ENCODE results near the gene DCP2. TPM values are rescaled to one million over a fixed set of nuclear protein-coding genes. Genes with fewer than 3 reads are reported as not detected.

The DCP2 gene
- total and polyA plus RNA-seq, 5 donors: 3.6 to 26.7 (median 25.7) TPM

DNA sequence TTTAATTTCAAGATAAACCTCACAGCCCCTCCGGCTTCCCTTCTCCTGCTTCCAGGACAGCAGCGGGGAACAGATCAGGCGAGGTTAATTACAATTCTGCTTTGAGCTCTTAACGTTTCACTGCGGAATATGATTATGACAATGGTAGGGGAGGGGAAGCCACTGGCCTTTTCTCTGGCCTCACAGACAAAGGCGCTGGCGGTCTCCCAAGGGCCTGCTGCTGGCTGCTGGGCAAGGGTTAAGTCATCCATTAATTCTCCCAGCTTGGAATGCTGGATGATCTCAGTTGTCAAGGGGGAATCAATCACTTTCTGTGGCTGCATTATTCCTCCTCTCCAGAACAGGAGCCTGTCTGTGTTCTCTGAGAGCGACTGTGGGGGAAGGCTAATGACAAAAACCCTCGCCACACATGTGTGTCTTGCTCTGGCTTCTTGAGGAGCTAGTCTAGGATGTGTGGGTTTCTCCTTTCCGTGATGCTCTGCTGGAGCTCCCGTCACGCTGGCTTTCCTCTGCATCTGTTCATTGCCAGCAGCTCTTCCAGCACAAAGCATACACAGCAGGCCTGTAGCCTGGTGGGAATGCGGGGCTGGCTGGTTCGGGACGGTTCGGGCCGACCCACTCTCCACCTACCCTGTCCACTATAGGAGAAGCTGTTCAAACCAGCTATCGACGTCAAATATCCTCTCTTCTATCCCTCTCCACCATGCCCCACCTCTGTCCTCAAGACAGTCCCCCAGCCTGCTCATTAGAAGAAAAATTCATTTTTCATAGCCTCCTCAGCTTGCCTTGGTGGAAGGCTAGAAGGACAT is 82.8 kb downstream of the DCP2 start:
- intact Hi-C loops (cut with DNase I): loop anchor here in 1 of 4 donors (10.0 kb wide), 1 partner anchor 265 kb away; no protein-coding TSS in a partner anchor
- peaks cover 10% of the 10 kb centered on the region for H3K4me1 ChIP-seq (ENCODE audit: control insufficient read depth, insufficient read depth, low read length)
- peak in 1 of 2 donors; percentile 43 for ATAC-seq
- no peaks in the 10 kb centered on the region for H3K9me3 ChIP-seq (ENCODE audit: control insufficient read depth, low read length)
- H3K27me3 ChIP-seq (ENCODE audit: control insufficient read depth, insufficient read depth): no peaks in the 10 kb centered on the region
- WGBS: 55% methylated on average over 19 of the region's 19 CpGs
- H3K27ac ChIP-seq (ENCODE audit: low read length): peak overlapping the region; percentile 32
- DNase-seq: peak; percentile 67 to 85 (median 78)
- no peak overlapping the region for H3K4me3 ChIP-seq (ENCODE audit: low read length)

DNA sequence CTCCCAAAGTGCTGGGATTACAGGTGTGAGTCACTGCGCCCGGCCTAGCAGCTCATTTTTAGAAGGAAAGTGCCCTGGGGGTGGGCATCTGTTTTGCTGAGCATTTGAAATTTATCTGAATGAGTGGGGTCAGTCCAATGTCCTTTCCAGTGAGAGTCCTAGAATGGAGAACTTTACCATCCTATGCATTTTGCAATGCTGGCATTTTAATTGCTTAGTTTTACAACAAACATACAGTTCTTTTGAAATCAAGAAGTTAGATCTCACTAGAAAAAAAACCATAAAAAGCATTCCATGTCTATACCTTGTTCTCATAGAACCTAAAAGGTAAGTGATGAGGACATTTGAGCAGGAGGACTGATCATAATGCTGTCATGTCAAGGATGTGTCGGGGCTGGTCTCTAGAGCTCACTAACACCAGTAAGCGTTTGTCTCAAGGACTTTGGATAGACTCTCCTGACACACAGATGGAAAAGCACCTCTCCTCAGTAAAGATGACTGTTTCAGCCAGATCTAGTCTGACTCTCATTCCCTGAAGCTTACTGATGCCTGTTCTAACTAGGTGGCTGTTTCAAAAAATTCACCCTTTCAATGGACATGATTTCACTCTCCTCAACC is 83.9 kb downstream of the DCP2 start:
- H3K27ac ChIP-seq (ENCODE audit: low read length): no peak overlapping the region
- peaks cover 10% of the 10 kb centered on the region for H3K4me1 ChIP-seq (ENCODE audit: control insufficient read depth, insufficient read depth, low read length)
- ATAC-seq: no peak
- DNase-seq: no peak
- no peaks in the 10 kb centered on the region for H3K9me3 ChIP-seq (ENCODE audit: control insufficient read depth, low read length)
- H3K27me3 ChIP-seq (ENCODE audit: control insufficient read depth, insufficient read depth): no peaks in the 10 kb centered on the region
- intact Hi-C loops (cut with DNase I): no loop called here
- 92% methylated on average over 4 of the region's 4 CpGs for WGBS
- H3K4me3 ChIP-seq (ENCODE audit: low read length): no peak overlapping the region

DNA sequence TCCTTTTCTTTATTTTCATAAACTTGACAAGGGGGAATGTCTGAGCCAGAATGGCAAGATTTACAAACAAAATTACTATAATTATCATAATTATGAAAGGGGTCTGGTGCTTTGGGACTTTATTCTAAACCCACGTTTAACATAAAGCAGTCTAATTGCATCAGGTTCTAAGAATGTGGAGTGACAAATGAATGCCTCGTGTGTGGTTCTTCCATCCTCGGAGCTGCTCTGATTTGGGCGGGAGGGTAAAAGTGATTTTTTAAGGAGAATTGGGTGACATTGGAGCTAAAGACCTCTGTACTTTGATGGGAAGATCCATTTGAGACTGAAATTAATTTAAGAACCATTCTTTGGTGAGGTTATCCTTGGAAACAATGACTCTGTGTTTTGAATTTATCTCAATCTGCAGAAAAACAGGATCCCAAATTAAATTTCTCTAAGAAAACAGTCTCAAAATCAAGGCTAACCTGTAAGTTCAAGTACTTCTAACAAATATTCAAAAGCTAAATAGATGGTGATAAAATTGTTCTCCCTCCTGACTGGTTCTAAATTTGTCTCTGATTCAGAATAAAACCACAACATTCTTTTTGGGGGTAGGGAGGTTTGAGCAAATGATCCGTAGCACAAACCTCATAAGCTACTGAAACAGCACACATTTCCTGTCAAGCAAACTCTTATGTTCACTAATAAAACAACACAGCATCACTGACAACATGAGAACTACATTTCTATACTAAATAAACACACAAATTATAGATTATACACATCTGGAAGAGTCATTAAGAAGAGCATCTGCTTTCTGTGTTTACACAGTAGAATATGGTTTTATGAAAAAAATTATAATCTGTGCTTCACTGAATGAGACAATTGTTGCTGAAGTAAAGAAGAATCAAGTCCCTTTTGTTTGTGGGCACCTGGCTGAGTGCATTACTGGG is 85.5 kb downstream of the DCP2 start:
- no peak overlapping the region for H3K4me3 ChIP-seq (ENCODE audit: low read length)
- H3K4me1 ChIP-seq (ENCODE audit: control insufficient read depth, insufficient read depth, low read length): peaks cover 10% of the 10 kb centered on the region
- H3K9me3 ChIP-seq (ENCODE audit: control insufficient read depth, low read length): no peaks in the 10 kb centered on the region
- intact Hi-C loops (cut with DNase I): no loop called here
- H3K27ac ChIP-seq (ENCODE audit: low read length): no peak overlapping the region
- DNase-seq (no peak), ATAC-seq (no peak)
- H3K27me3 ChIP-seq (ENCODE audit: control insufficient read depth, insufficient read depth): no peaks in the 10 kb centered on the region
- 67% methylated on average over 5 of the region's 5 CpGs for WGBS

DNA sequence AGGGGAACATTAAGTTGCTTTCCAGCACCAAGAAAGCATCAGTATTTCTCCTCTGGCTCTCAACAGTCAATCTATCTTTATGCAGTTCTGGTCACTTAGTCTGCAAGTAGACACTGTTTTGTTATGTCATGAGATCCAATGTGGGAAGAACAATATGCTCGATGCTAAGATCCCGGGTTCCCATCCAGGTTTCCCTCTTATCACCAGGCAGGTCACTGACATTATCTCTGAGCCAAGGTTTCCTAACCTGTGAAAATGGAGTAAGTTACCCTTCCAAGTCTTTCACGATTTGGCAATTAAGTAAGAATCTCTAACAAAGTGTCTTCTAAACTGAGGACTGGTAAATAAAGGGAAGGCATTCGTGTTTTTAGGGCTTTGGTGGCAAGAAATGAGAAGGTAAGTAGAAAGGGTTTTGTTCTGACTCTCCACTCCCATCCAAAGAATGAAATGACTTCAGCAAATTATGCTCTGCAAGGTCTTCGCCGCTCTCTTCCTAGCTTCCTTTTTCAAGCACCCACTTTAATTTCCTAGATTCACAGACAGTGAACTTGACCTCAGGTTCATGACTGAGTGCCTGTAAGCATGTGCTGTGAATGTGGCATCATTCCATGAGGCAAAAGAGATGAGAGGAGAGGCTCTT is 86.4 kb downstream of the DCP2 start:
- H3K4me1 ChIP-seq (ENCODE audit: control insufficient read depth, insufficient read depth, low read length): peaks cover 10% of the 10 kb centered on the region
- ATAC-seq (no peak), DNase-seq (no peak)
- intact Hi-C loops (cut with DNase I): no loop called here
- no peak overlapping the region for H3K4me3 ChIP-seq (ENCODE audit: low read length)
- WGBS: 82% methylated on average over 6 of the region's 6 CpGs
- no peak overlapping the region for H3K27ac ChIP-seq (ENCODE audit: low read length)
- no peaks in the 10 kb centered on the region for H3K27me3 ChIP-seq (ENCODE audit: control insufficient read depth, insufficient read depth)
- no peaks in the 10 kb centered on the region for H3K9me3 ChIP-seq (ENCODE audit: control insufficient read depth, low read length)

DNA sequence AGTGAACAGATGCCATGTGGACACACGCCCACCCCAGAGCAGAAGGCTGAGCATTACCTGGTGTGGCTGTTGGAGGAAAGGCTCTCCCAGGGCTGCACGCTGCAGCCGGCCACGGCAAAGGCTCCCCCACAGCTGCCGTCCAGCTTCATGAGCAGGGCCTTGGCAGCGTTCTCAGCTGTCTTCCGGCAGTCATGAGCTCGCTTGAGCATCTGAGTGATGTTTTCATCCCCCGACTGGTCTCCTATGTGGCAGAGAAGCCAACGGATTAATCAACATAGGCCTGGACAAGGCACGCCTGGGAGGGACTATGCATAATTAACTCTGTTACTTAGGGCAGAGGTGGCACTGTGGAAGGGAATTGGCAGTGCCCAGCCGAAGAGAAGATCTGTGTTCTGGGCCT is 87.3 kb downstream of the DCP2 start:
- peak in 1 of 3 donors; percentile 58 for DNase-seq
- intact Hi-C loops (cut with DNase I): no loop called here
- Histone ChIP-seq H3K4me1 (ENCODE audit: control insufficient read depth, insufficient read depth, low read length) (peaks cover 5% of the 10 kb centered on the region), H3K4me3 (ENCODE audit: low read length) (no peak overlapping the region), H3K9me3 (ENCODE audit: control insufficient read depth, low read length) (no peaks in the 10 kb centered on the region), H3K27ac (ENCODE audit: low read length) (no peak overlapping the region), H3K27me3 (ENCODE audit: control insufficient read depth, insufficient read depth) (no peaks in the 10 kb centered on the region)
- 65% methylated on average over 12 of the region's 12 CpGs for WGBS
- ATAC-seq: no peak

DNA sequence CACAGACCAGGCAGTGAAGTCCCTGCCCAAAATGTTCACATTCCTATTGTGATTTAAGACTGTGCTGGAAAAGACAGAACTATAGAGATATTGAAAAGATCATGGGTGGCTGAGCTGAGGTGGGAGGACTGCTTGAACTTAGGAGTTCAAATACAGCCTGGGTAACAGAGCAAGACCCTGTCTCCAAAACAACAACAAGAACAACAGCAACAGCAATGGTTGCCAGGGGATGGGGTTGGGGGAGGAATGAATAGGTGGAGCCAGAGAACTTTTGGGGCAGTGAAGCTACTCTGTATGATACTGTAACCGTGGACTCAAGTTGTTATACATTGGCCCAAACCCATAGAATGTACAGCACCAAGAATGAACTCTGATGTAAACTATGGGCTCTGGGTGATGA is 88.2 kb downstream of the DCP2 start:
- H3K27me3 ChIP-seq (ENCODE audit: control insufficient read depth, insufficient read depth): no peaks in the 10 kb centered on the region
- DNase-seq: no peak

DNA sequence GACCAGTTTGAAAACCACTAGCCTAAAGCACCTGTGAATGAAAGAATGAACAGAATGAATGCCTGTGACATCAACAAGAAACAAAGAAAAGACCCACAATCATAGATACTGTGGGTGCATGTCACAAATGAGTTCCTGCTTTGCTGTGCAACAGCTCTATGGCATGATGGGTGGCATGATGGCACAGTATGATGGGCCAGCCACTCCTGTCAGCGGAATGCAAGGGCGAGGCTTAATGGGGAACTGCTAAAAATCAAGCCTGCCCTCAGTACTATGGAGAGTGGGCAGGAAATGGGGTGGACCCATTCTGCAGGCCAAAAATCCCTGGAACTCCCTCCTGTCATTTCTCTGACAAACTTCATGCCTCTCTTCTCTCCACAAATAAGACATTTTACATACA is 89.0 kb downstream of the DCP2 start:
- no peak overlapping the region for H3K4me3 ChIP-seq (ENCODE audit: low read length)
- WGBS: 95% methylated on average over 2 of the region's 2 CpGs

More for the DNA sequence above, 88.2 kb downstream of the DCP2 start:
- Histone ChIP-seq H3K4me3 (ENCODE audit: low read length) (no peak overlapping the region), H3K27ac (ENCODE audit: low read length) (no peak overlapping the region), H3K4me1 (ENCODE audit: control insufficient read depth, insufficient read depth, low read length) (no peaks in the 10 kb centered on the region), H3K9me3 (ENCODE audit: control insufficient read depth, low read length) (no peaks in the 10 kb centered on the region)
- WGBS: 90% methylated on average over 1 of the region's 1 CpG
- no peak for ATAC-seq
- intact Hi-C loops (cut with DNase I): no loop called here

DNA sequence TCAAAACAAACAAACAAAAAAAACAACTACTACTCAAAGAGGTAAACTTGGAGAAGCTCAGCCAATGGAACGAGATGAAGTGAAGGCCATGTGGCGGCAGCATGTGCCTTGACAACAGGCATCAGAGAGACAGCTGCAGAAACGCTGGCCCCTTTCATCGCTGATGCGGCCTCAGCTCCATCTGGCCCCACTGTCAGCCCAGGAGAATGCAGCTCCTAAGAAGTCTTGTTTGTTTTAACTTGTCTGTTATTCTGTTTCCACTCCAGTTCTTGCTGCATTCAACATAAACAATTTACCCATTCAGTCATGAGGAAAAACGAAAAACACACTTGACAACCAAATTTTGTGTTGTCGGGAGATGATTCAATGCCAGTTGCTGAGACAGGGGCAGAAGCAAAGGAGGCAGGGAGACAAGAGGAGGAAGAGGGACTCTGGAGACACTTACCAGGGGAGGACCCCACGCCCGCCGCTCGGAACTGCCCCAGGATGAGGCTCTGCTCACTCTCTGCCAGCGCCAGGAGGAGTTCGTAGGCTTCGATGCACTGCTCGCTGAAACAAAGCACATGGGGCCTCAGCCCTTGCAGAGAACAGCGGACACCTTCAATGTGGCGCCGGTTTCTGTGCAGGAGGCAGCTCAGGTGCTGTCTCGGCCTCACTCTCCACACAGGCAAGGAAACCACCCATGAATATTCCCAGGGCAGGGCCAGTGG is 91.2 kb downstream of the DCP2 start:
- Histone ChIP-seq H3K27me3 (ENCODE audit: control insufficient read depth, insufficient read depth) (no peaks in the 10 kb centered on the region), H3K4me1 (ENCODE audit: control insufficient read depth, insufficient read depth, low read length) (peaks cover 2% of the 10 kb centered on the region), H3K9me3 (ENCODE audit: control insufficient read depth, low read length) (no peaks in the 10 kb centered on the region), H3K27ac (ENCODE audit: low read length) (no peak overlapping the region), H3K4me3 (ENCODE audit: low read length) (no peak overlapping the region)
- 90% methylated on average over 19 of the region's 19 CpGs for WGBS
- DNase-seq (no peak), ATAC-seq (no peak)
- intact Hi-C loops (cut with DNase I): no loop called here

More for the DNA sequence above, 89.0 kb downstream of the DCP2 start:
- H3K27ac ChIP-seq (ENCODE audit: low read length): no peak overlapping the region
- DNase-seq (no peak), ATAC-seq (no peak)
- intact Hi-C loops (cut with DNase I): no loop called here
- H3K9me3 ChIP-seq (ENCODE audit: control insufficient read depth, low read length): no peaks in the 10 kb centered on the region
- H3K27me3 ChIP-seq (ENCODE audit: control insufficient read depth, insufficient read depth): no peaks in the 10 kb centered on the region
- H3K4me1 ChIP-seq (ENCODE audit: control insufficient read depth, insufficient read depth, low read length): no peaks in the 10 kb centered on the region

DNA sequence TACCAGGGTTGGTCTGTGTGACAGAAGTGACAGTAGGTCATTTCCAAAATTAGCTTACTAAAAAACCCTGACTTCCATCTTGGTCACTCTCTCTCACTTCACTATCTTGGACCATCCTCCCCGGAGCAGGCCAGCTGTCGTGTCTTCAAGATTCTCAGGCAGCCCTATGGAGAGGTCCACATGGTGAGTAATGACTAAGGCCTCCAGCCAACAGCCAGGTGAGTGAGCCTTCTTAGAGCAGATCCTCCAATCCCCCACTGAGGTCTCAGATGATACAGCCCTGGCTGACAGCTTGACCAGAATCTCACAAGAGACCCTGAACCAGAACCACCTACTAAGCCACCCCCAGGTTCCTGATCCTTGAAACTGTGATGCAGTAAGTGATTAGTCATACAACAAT is 92.0 kb downstream of the DCP2 start:
- intact Hi-C loops (cut with DNase I): no loop called here
- H3K9me3 ChIP-seq (ENCODE audit: control insufficient read depth, low read length): no peaks in the 10 kb centered on the region
- peaks cover 2% of the 10 kb centered on the region for H3K4me1 ChIP-seq (ENCODE audit: control insufficient read depth, insufficient read depth, low read length)
- 69% methylated on average over 2 of the region's 2 CpGs for WGBS
- H3K4me3 ChIP-seq (ENCODE audit: low read length): no peak overlapping the region
- no peaks in the 10 kb centered on the region for H3K27me3 ChIP-seq (ENCODE audit: control insufficient read depth, insufficient read depth)
- H3K27ac ChIP-seq (ENCODE audit: low read length): no peak overlapping the region
- ATAC-seq (no peak), DNase-seq (no peak)
